Body of pancreas (tissue), 4 donors: ENCODE data around the gene LGALS3.

Experiments
- CTCF ChIP-seq, 7 experiments: fragments of 450-650 bp in 4 of 7; fragments of 200-600 bp in 3 of 7; sonication (generic) in 3 of 7; IDR thresholded peaks; one replicate each; pipeline ENCODE4 v1.5.1; 2016 to 2019; ENCODE audit warnings: antibody characterized with exemption in 7 of 7
- POLR2A ChIP-seq, 3 donors: fragments of 450-650 bp; IDR thresholded peaks; one replicate each; pipeline ENCODE4 v1.6.1; 2016; ENCODE audit warnings: antibody characterized with exemption in 3 of 3, mild to moderate bottlenecking in 2 of 3

- no peak for TF ChIP-seq POLR2A (IDR thresholded peaks at IDR 0.05)
- peak; percentile 22 to 67 (median 40) for TF ChIP-seq CTCF (IDR thresholded peaks at IDR 0.05)
Observed at GRCh38 chr14:55133416-55133815, 4.4 kb downstream of the LGALS3 start.
